ENCODE results near the gene PMAIP1. TPM values are rescaled to one million over a fixed set of nuclear protein-coding genes. Genes with fewer than 3 reads are reported as not detected.

Gene PMAIP1
- polyA plus RNA-seq, 1 experiment = 57.1 TPM

GRCh38 chr18:59910967-59911366, 11.2 kb downstream of the PMAIP1 start:
- H3K27me3 ChIP-seq (ENCODE audit: control insufficient read depth, insufficient read depth, low read length) = no peaks in the 10 kb centered on the region
- TF ChIP-seq, protein P1, sequence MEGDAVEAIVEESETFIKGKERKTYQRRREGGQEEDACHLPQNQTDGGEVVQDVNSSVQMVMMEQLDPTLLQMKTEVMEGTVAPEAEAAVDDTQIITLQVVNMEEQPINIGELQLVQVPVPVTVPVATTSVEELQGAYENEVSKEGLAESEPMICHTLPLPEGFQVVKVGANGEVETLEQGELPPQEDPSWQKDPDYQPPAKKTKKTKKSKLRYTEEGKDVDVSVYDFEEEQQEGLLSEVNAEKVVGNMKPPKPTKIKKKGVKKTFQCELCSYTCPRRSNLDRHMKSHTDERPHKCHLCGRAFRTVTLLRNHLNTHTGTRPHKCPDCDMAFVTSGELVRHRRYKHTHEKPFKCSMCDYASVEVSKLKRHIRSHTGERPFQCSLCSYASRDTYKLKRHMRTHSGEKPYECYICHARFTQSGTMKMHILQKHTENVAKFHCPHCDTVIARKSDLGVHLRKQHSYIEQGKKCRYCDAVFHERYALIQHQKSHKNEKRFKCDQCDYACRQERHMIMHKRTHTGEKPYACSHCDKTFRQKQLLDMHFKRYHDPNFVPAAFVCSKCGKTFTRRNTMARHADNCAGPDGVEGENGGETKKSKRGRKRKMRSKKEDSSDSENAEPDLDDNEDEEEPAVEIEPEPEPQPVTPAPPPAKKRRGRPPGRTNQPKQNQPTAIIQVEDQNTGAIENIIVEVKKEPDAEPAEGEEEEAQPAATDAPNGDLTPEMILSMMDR (IDR thresholded peaks at IDR 0.05; ENCODE audit: low read depth, low read length) = no peak
- POLR2A ChIA-PET = interaction anchor here (0.6 to 2.8 kb wide), 2 partner anchors 11 to 200 kb away, joined by 6 to 19 read pairs; partner anchors contain the start of gene PMAIP1
- H3K9me3 ChIP-seq (ENCODE audit: control insufficient read depth, insufficient read depth, low read length) = peaks cover 3% of the 10 kb centered on the region; the same call in 1 of the 2 replicates
- no peak overlapping the region for H3K4me3 ChIP-seq (ENCODE audit: low read depth, low read length)
- DNase-seq (ENCODE audit: low read depth, low spot score) = no peak
- CTCF ChIA-PET = no interaction called here
- H3K27ac ChIP-seq (ENCODE audit: low read depth, low read length) = peak overlapping the region; percentile 83

DNA sequence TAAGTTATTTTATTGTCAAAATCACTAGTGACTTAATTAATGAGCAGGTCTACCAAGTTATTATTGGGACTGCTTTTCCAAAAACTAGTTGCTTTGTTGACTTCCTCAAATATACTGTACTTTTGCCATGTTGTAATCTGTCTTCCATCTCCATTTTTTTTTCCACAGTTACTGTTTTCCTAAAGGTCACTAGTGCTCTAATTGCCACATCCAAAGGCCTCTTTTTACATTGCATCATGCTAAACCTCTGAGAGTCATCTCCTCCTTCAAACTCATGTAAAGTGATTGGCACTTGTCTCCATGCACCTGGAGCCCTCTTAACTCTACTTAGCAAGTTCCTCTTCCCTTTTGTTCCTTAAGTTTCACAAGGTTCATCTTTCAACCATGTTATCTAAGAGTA, 11.8 kb downstream of the PMAIP1 start:
- TF ChIP-seq, protein P1 (IDR thresholded peaks at IDR 0.05; ENCODE audit: low read depth, low read length) = no peak
- H3K9me3 ChIP-seq (ENCODE audit: control insufficient read depth, insufficient read depth, low read length) = peaks cover 3% of the 10 kb centered on the region; the same call in 1 of the 2 replicates
- no peaks in the 10 kb centered on the region for H3K27me3 ChIP-seq (ENCODE audit: control insufficient read depth, insufficient read depth, low read length)
- POLR2A ChIA-PET = interaction anchor here (0.9 to 2.8 kb wide), 2 partner anchors 11 to 12 kb away, joined by 4 to 19 read pairs; partner anchors contain the start of gene PMAIP1
- DNase-seq (ENCODE audit: low read depth, low spot score) = no peak
- CTCF ChIA-PET = interaction anchor here (1.3 kb wide), 1 partner anchor 74 kb away, joined by 3 read pairs; no protein-coding TSS in a partner anchor
- H3K4me3 ChIP-seq (ENCODE audit: low read depth, low read length) = no peak overlapping the region
- H3K27ac ChIP-seq (ENCODE audit: low read depth, low read length) = no peak overlapping the region

GRCh38 chr18:59912007-59912550, 12.3 kb downstream of the PMAIP1 start:
- Histone ChIP-seq H3K27me3 (ENCODE audit: control insufficient read depth, insufficient read depth, low read length) (no peaks in the 10 kb centered on the region), H3K9me3 (ENCODE audit: control insufficient read depth, insufficient read depth, low read length) (peaks cover 3% of the 10 kb centered on the region; the same call in 1 of the 2 replicates), H3K27ac (ENCODE audit: low read depth, low read length) (no peak overlapping the region), H3K4me3 (ENCODE audit: low read depth, low read length) (no peak overlapping the region)
- CTCF ChIA-PET = interaction anchor here (1.3 kb wide), 1 partner anchor 75 kb away, joined by 3 read pairs; no protein-coding TSS in a partner anchor
- no peak for DNase-seq (ENCODE audit: low read depth, low spot score)
- TF ChIP-seq, protein P1 (IDR thresholded peaks at IDR 0.05; ENCODE audit: low read depth, low read length) = no peak
- POLR2A ChIA-PET = interaction anchor here (0.9 kb wide), 1 partner anchor 12 kb away, joined by 4 read pairs; the partner anchor contains the start of gene PMAIP1

DNA sequence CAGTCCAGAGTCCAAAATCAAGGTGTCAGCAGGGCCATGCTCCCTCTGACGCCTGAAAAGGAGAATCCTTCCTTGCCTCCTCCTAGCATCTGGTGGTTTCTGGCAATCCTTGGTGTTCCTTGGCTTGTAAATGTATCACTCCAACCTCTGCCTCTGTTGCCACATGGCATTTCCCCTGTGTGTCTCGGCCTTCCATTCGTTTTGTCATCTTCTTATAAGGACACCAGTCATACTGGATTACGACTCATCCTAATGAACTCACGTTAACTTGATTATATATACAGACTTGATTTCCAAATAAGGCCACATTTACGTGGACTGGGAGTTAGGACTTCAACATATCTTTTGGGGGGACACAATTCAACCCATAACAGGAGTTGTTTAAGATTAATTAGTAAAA, 15.8 kb downstream of the PMAIP1 start:
- H3K27ac ChIP-seq (ENCODE audit: low read depth, low read length) = no peak overlapping the region
- POLR2A ChIA-PET = no interaction called here
- peaks cover 3% of the 10 kb centered on the region; the same call in 1 of the 2 replicates for H3K9me3 ChIP-seq (ENCODE audit: control insufficient read depth, insufficient read depth, low read length)
- TF ChIP-seq, protein P1 (IDR thresholded peaks at IDR 0.05; ENCODE audit: low read depth, low read length) = no peak
- no peak overlapping the region for H3K4me3 ChIP-seq (ENCODE audit: low read depth, low read length)
- H3K27me3 ChIP-seq (ENCODE audit: control insufficient read depth, insufficient read depth, low read length) = no peaks in the 10 kb centered on the region
- no peak for DNase-seq (ENCODE audit: low read depth, low spot score)
- CTCF ChIA-PET = no interaction called here

DNA sequence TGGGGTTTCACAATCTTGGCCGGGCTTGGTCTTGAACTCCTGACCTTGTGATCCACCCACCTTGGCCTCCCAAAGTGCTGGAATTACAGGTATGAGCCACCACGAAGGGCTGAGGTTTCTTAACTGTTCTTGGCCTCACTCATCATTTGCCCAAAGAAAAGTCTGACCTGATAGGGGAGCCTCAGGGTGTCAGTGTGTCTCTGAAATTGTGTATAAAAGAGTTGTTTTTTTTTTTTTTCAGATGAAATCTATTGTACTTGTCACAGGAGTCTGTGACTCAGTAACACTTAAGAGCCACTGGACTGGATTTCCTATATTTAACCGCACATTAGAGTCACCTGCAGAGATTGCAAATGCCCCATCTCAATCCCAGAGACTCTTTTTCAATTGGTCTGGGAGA, 16.9 kb downstream of the PMAIP1 start:
- CTCF ChIA-PET = no interaction called here
- POLR2A ChIA-PET = interaction anchor here (0.6 kb wide), 1 partner anchor 17 kb away, joined by 3 read pairs; the partner anchor contains the start of gene PMAIP1
- TF ChIP-seq, protein P1 (IDR thresholded peaks at IDR 0.05; ENCODE audit: low read depth, low read length) = no peak
- Histone ChIP-seq H3K27ac (ENCODE audit: low read depth, low read length) (no peak overlapping the region), H3K9me3 (ENCODE audit: control insufficient read depth, insufficient read depth, low read length) (peaks cover 3% of the 10 kb centered on the region; the same call in 1 of the 2 replicates), H3K27me3 (ENCODE audit: control insufficient read depth, insufficient read depth, low read length) (no peaks in the 10 kb centered on the region), H3K4me3 (ENCODE audit: low read depth, low read length) (no peak overlapping the region)
- DNase-seq (ENCODE audit: low read depth, low spot score) = no peak
